Endodermal cell (in vitro differentiated cells): Measurements from ENCODE around the gene COL1A1. TPM values are rescaled to one million over a fixed set of nuclear protein-coding genes. Genes with fewer than 3 reads are reported as not detected.

Experiments
- DNase-seq: peaks from one replicate; pipeline ENCODE4 v3.0.0-alpha.2; 2017
- H3K27ac ChIP-seq: 2 replicates; pipeline ENCODE4 v1.5.1; 2013; ENCODE audit warnings: mild to moderate bottlenecking, low read depth, low read length, moderate library complexity
- H3K27me3 ChIP-seq: 2 replicates; pipeline ENCODE4 v1.6.1; 2013; ENCODE audit warnings: mild to moderate bottlenecking, low read length, moderate library complexity; ENCODE audit not compliant: insufficient read depth, control insufficient read depth, poor library complexity, severe bottlenecking
- H3K36me3 ChIP-seq: 2 replicates; pipeline ENCODE4 v1.7.0; 2013; ENCODE audit warnings: mild to moderate bottlenecking, low read length, moderate library complexity; ENCODE audit not compliant: control insufficient read depth, insufficient read depth
- H3K4me1 ChIP-seq: one replicate; pipeline ENCODE4 v1.7.0; 2013; ENCODE audit warnings: low read length; ENCODE audit not compliant: control insufficient read depth, insufficient read depth
- H3K4me3 ChIP-seq: 2 replicates; pipeline ENCODE4 v1.5.1; 2013; ENCODE audit warnings: mild to moderate bottlenecking, low read length, moderate library complexity
- H3K9ac ChIP-seq: 2 replicates; pipeline ENCODE4 v1.6.1; 2013; ENCODE audit warnings: mild to moderate bottlenecking, low read length, moderate library complexity; ENCODE audit not compliant: poor library complexity, severe bottlenecking; ENCODE audit errors: extremely low read depth
- H3K9me3 ChIP-seq: 2 replicates; pipeline ENCODE4 v1.6.1; 2013; ENCODE audit warnings: mild to moderate bottlenecking, low read length, moderate library complexity; ENCODE audit not compliant: control insufficient read depth
- H3K27ac Mint-ChIP-seq: 2 replicates; pipeline ENCODE4 v1.8.0; 2020; ENCODE audit warnings: mixed read lengths
- H3K27me3 Mint-ChIP-seq: 2 replicates; pipeline ENCODE4 v1.8.0; 2021; ENCODE audit warnings: mild to moderate bottlenecking, mixed read lengths; ENCODE audit not compliant: insufficient read depth
- H3K36me3 Mint-ChIP-seq: 2 replicates; pipeline ENCODE4 v1.8.0; 2020; ENCODE audit warnings: low read depth, mixed read lengths
- H3K4me1 Mint-ChIP-seq: 2 replicates; pipeline ENCODE4 v1.8.0; 2020; ENCODE audit warnings: mixed read lengths
- H3K4me3 Mint-ChIP-seq: 2 replicates; pipeline ENCODE4 v1.8.0; 2020; ENCODE audit warnings: mild to moderate bottlenecking, moderate library complexity, mixed read lengths
- H3K9me3 Mint-ChIP-seq: 2 replicates; pipeline ENCODE4 v1.8.0; 2020; ENCODE audit warnings: mild to moderate bottlenecking, mixed read lengths
- WGBS, 2 experiments: methylation state at CpG; one replicate each; pipeline versions ENCODE4 v1.1.5 to v1.1.7; 2013; ENCODE audit warnings: missing lambda C conversion rate in 2 of 2, mixed read lengths in 1 of 2; ENCODE audit not compliant: insufficient coverage in 1 of 2, insufficient read length in 1 of 2; 5-methylcytosine and 5-hydroxymethylcytosine counted together
- total RNA-seq, 2 donors: library from RNA; stranded (reverse); fragmentation: NEBNext Ultra II Directional in 1 of 2; extraction: Animal tissue kit (Norgen Biotek cat#: 25700) in 1 of 2; gene quantifications; 2 replicates in 1 of 2; 3 replicates in 1 of 2; pipeline ENCODE4 v1.2.1, GENCODE V29; 2021
- TF ChIP-seq, protein P1 (sequence below): fragments of 200-600 bp; sonication (generic); conservative IDR thresholded peaks from 2 replicates; pipeline ENCODE4 v1.5.0; 2021; ENCODE audit warnings: antibody characterized with exemption, mild to moderate bottlenecking

Gene COL1A1
- total RNA-seq, 2 donors from 2014 or later: 62.2 to 85.6 TPM

GRCh38 chr17:50149417-50150353 lies 51.7 kb downstream of the COL1A1 start:
- H3K9me3 Mint-ChIP-seq: no peaks in the 10 kb centered on the region
- H3K27ac Mint-ChIP-seq: no peak overlapping the region
- peaks cover 5% of the 10 kb centered on the region for H3K27me3 Mint-ChIP-seq
- Histone ChIP-seq H3K36me3 (peaks cover 1% of the 10 kb centered on the region), H3K9me3 (no peaks in the 10 kb centered on the region), H3K4me3 (peak overlapping the region; percentile 92), H3K27me3 (no peaks in the 10 kb centered on the region), H3K9ac (peak overlapping the region; percentile 44), H3K4me1 (peaks cover 13% of the 10 kb centered on the region), H3K27ac (no peak overlapping the region)
- 2 to 3% methylated on average over 29 to 123 of the region's 123 CpGs for WGBS, 2 experiments
- TF ChIP-seq, protein P1, sequence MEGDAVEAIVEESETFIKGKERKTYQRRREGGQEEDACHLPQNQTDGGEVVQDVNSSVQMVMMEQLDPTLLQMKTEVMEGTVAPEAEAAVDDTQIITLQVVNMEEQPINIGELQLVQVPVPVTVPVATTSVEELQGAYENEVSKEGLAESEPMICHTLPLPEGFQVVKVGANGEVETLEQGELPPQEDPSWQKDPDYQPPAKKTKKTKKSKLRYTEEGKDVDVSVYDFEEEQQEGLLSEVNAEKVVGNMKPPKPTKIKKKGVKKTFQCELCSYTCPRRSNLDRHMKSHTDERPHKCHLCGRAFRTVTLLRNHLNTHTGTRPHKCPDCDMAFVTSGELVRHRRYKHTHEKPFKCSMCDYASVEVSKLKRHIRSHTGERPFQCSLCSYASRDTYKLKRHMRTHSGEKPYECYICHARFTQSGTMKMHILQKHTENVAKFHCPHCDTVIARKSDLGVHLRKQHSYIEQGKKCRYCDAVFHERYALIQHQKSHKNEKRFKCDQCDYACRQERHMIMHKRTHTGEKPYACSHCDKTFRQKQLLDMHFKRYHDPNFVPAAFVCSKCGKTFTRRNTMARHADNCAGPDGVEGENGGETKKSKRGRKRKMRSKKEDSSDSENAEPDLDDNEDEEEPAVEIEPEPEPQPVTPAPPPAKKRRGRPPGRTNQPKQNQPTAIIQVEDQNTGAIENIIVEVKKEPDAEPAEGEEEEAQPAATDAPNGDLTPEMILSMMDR: peak; percentile 31
- DNase-seq: peak; percentile 89
- H3K36me3 Mint-ChIP-seq: peaks cover 4% of the 10 kb centered on the region
- peaks cover 21% of the 10 kb centered on the region for H3K4me1 Mint-ChIP-seq
- peak overlapping the region; percentile 68 for H3K4me3 Mint-ChIP-seq

- no peak overlapping the region for H3K27ac ChIP-seq
- H3K4me1 Mint-ChIP-seq: peaks cover 21% of the 10 kb centered on the region
- H3K4me3 Mint-ChIP-seq: peak overlapping the region; percentile 68
- peaks cover 13% of the 10 kb centered on the region for H3K4me1 ChIP-seq
- no peaks in the 10 kb centered on the region for H3K27me3 ChIP-seq
- peaks cover 11% of the 10 kb centered on the region for H3K36me3 Mint-ChIP-seq
- no peak for DNase-seq
- peak overlapping the region; percentile 92 for H3K4me3 ChIP-seq
- no peak overlapping the region for H3K27ac Mint-ChIP-seq
- H3K9me3 ChIP-seq: no peaks in the 10 kb centered on the region
- peaks cover 8% of the 10 kb centered on the region for H3K36me3 ChIP-seq
- no peak overlapping the region for H3K9ac ChIP-seq
- TF ChIP-seq, protein P1: no peak
- no peaks in the 10 kb centered on the region for H3K9me3 Mint-ChIP-seq
- 2 to 3% methylated on average over 9 to 30 of the region's 30 CpGs for WGBS, 2 experiments
- peaks cover 5% of the 10 kb centered on the region for H3K27me3 Mint-ChIP-seq
Measured at GRCh38 chr17:50149091-50149416, 52.4 kb downstream of the COL1A1 start.

DNA sequence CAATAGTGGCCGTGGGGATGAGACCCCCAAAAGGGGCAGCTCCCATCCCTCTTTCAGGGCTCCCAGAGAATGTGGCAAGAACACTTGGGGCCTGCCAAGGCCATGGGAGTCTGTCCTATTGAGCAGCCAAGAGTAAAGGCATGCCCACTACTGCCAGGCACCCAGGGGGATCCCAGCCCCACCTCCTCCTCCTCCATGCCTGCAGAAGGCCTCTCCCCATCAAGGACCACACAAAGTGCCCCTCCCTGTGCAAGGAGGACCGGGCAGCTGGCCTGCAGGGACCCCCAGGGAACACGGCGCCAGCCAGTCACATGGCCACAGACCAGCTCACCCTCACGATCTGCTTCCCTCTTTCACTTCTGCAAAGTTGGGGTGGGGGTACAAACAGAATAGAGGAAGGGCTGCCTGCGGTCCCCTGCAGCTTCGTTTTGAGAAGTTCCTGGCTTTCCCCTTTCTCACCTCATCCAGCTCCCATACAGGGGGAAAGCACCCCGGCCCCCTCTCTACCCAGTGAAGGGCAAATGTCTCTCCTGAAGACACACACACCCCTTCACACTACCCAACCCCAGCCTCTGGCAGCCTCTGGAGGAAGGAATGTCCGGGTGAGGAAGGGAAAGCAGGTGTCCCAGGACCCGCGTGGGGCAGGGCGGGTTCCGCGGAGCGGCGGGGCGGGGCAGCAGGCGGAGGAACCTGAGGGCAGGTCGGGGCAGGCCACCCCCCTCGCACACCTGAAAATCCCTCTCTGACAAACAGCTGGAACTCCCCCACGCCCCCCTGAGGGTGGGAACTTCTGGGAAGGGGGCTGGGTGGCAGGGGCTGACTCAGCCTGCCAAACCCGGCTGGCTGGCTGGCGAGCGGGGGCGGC lies 53.0 kb downstream of the COL1A1 start:
- Mint-ChIP-seq H3K4me3 (peak overlapping the region; percentile 68), H3K36me3 (peaks cover 17% of the 10 kb centered on the region), H3K27me3 (peaks cover 5% of the 10 kb centered on the region), H3K27ac (peak overlapping the region; percentile 55), H3K9me3 (no peaks in the 10 kb centered on the region), H3K4me1 (peaks cover 21% of the 10 kb centered on the region)
- WGBS, 2 experiments: 11% methylated on average over 25 of the region's 25 CpGs; no CpG with 5 or more reads in 1 of the 2 experiments
- no peaks in the 10 kb centered on the region for H3K9me3 ChIP-seq
- peaks cover 13% of the 10 kb centered on the region for H3K4me1 ChIP-seq
- peak; percentile 89 for DNase-seq
- peak overlapping the region; percentile 72 for H3K4me3 ChIP-seq
- peaks cover 12% of the 10 kb centered on the region for H3K36me3 ChIP-seq
- TF ChIP-seq, protein P1: peak; percentile 48
- H3K27me3 ChIP-seq: no peaks in the 10 kb centered on the region
- no peak overlapping the region for H3K9ac ChIP-seq
- no peak overlapping the region for H3K27ac ChIP-seq
